Activated T-cell treated with anti-CD3 and anti-CD28 coated beads for 4 hours (primary cell): ENCODE data around the gene SND1.

ENCODE experiments used
- DNase-seq: peaks from one replicate; pipeline ENCODE4 v3.0.0-alpha.2; 2020

Gene SND1

DNA sequence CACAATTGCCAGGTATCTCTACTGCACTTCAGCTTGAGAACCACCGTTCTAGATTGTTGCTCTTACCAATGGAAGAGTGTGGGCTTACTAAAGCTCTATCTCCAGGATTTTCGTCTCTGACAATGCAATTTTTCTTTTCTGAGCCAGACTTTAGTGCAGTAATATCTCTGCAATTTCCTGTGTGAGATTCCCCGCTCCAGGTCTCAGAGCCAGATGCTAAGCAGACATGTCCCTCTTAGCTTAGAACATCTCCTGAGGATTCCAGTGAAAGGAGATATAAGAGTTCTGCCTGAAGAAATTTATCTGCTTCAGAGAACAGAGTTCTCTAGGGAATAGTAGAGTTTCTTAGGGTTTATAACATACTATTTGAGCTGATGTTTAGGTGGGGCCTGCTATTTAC is 82.0 kb downstream of the SND1 start:
- DNase-seq, result no peak

DNA sequence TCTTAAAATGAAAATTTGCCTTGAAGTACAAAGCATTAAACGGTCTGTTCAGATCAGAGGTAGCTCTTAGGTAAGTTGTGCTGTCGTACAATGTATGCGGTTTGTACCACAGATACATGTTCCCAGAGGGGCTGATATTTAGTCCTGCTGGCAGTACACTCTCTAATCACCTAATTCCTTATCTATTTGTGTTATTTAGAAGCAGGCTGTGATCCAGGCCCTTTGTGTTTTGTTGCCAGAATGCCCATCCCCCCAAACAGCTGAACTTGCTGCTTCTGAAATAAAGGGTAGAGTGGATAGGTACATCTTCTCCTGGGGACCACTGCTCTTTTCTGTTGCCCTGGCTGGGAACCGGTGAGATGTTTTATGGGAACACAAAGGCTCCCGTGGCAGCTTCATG is 84.5 kb downstream of the SND1 start:
- DNase-seq, result no peak

DNA sequence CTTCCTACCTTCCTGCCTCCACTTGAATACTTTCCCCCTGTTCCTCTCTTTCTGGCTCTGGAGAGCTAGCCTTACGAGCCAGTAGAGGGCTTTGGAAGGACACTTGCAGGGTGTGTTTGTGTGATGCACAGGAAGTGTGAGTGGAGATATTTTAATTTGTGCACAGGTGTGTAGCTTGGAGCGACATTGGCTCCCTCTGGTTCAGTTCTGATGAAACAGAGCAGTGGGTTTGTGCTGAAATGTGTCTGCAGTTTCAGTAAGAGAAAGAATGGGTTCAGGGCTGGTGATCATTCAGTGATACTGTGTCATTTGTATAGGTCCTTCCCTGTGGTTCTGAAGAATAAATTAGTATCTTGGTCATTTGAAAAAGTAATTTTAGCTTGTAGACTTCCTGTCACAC is 86.9 kb downstream of the SND1 start:
- DNase-seq, result no peak

DNA sequence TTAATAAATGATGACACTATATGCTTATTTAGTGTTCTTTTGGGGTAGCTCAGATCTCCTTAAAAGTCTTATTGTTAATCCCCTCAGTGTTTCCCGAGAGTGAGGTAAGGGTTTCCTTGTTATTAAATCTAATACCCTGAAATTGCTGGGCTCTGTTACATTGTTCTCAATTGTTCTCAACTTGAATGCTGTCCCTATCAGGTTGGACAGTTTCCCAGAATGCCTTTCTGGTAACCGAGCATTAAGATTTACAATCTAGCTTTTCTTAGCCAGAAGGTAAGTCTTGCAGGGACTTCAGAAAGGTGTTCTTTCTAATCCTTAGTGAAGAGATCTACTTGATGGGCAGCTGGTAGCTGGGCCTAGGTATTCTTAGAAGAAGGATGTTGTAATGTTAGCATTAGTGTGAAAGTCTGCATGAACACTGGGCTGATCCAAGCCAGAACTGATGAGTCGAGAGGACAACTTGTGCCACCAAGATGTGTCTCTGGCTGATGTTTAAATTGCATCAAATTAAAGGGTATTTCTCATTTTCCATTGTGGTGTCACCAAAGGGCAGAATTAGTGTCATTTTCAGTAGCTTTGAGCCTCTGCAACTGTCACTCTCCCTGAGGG is 89.9 kb downstream of the SND1 start:
- no peak for DNase-seq

DNA sequence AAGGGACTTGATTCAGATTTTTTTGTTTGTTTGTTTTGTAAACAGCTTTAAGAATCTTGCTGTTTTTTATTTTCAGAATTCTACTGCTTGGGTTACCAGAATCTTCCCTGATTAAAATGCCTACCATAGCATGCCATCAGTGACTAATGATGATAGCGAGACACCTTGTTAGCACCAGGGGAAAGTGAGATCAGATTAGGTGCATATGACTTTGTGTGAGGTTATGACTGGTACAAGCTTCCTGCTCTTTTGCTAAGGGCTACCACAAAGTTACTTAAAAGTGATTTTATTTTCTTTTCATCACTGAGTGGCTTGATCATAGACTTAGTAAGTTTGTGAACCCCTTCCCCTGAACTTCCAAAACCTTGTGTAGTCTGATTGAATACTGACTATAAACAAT is 93.5 kb downstream of the SND1 start:
- DNase-seq, result no peak

DNA sequence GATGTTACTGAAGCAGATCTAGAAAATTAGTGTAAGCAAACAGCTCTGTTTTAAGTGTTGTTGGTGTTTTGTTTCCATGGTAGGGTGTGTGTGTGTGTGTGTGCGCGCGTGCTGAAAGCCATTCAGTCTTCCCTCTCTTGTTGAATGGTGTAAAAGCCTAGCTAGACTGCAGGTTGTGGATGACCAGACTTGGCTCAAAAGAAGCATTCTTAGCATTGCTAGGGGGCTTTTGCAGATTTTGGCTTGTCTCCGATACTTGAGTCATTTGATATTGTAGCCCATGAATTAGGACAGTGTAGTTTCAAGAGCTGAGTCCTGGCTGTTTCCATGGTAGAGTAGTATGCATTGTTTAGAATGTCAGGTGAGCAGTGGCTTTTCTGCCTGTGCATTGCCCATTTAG is 99.1 kb downstream of the SND1 start:
- DNase-seq, result no peak

DNA sequence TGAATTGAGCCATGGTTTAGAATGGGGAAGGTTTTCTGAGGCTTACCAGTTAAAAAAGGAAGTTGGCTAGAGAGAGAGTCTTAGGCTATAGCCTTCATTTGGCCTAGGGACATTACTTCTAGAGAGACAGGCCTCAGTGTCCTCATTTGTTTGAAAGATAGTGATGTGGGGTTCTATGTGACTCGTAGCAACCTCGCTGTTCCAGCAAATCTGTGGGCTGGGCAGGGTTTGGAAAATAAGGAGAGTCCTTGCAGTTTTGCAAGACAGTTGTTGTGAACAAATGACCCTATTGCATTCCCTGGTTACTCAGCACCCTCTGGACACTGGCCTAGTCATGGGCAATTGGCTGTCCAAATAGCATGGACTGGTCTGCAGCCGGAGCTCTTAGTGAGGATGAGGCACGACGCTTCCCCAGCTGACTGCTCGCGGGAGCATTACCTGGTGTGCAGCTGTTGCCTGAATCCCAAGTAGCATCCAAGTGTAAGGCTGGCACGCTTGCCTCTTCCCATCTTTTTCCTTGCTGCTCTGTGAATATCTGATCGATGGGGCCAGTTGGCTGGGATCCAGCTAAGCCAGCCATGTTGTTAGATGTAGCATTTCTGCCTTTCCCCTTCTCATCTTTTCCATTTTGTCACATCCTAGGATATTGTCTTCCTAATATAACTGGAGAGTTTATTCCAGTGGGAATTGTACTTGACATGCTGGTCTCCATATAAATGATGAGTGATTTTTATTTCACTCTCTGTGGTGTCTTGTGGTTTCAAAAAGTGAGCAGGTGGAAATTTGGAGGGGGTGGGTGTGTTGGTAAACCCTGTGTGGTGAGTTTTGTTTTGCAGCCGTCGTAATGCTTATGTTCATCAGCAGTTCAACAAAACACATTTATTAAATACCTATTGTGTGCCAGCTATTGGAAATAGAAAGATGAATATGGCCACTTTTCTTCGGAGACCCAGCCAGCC is 99.8 kb downstream of the SND1 start:
- peak; percentile 2 for DNase-seq

DNA sequence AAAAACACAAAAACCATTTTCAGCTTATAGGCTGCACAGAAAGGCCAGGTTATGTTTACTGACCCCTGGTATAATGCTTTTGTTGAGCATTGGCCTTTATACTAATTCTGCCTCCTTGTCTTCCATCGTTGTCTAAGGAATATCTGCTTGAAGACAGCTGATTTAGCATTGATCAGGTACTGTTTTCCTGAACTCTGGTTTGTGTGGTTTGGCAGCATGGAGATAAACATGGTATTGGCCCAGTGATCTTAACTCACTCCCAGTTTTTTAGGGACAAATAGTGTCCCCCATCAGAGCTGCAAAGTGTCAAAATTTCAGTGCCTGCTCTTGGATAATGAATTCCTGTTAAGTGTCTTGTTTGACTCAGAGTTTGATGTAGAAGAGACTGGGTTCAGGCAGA is 100.8 kb downstream of the SND1 start:
- no peak for DNase-seq

DNA sequence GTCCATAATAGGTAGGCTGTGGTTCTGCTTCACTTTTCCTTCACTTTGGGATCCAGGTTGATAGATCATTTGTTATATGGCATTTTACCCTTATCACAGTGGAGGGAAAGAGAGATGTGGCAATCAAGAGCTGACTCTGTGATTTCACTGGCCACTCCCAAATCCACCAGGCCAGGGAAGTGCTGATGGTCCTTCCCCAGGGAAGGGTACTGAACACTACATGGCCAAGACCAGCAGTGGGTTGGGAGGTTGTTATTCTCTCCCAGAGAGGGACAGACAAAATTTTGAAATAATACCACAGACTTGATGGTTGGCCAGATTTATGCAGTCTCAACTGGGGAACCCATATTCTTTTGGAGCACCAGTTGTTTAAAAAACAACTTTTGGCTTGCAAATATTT is 102.5 kb downstream of the SND1 start:
- DNase-seq, result no peak

DNA sequence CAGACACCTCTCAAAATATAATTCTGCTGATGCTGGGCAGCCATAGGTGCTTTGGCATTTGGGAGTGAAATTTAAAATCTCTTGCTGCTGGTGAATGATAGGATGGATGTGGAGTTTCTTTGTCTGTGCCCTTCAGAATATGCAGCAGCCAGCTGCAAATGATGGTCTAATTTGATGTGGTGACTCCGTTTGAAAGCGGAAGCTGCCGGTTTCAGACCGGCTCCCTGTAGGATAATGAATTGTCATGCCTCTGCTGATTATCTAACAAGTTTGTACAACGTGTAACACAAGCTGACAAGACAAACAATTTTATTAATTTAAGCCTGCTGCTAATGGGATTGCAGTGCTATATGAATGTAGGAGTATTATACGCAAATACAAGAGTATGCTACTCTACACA is 103.5 kb downstream of the SND1 start:
- no peak for DNase-seq

DNA sequence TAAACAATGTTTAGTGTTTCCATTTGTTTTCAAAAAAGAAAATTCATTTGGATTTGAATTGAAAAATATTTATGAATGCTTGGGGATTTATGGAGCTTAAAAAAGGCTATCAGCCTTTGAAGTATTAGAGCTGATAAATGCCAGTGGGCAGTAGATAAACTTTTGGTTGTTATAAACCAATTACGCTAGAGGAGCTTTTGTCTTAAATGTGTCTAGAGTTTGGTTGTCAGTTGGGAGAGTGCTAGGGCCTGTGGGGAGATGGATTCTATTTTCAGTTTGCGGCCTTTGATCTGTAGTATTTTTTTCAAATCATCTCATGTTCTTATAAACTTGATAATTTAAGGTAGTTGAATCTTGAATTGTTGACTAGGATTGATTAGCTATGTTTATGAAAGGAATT is 104.0 kb downstream of the SND1 start:
- no peak for DNase-seq

DNA sequence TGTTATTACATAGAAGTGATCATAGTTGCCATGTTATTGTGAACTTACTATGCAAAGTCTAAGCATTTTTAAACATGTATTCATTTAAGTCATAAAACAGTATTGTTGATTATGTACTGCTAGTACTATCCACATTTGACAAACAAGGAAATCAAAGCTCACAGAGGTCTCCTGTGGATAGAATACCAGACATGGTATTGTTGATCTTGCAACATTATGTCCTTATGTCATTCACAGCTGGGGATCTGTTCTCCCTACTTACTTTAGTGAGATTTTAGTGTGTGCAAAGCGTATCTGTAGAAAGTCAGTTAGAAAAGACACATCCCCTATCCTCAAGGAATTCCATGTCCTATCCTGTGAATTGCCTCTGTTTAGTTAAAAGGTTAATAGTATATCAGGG is 106.1 kb downstream of the SND1 start:
- DNase-seq, result no peak

DNA sequence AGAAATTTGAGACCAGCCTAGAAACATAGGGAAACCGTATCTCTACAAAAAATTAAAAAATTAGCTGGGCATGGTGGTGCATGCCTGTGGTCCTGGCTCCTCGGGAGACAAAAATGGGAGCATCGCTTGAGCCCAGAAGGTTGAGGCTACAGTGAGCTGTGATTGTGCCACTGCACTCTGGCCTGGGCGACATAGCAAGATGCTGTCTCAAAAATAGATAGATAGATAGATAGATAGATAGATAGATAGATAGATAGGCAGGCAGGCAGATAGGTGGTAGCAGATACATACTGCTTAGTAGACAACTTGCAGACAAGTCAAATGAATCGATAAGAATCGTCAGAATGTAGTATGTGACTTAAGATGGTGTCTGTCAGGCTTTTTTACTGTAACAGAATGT is 106.9 kb downstream of the SND1 start:
- DNase-seq, result no peak

DNA sequence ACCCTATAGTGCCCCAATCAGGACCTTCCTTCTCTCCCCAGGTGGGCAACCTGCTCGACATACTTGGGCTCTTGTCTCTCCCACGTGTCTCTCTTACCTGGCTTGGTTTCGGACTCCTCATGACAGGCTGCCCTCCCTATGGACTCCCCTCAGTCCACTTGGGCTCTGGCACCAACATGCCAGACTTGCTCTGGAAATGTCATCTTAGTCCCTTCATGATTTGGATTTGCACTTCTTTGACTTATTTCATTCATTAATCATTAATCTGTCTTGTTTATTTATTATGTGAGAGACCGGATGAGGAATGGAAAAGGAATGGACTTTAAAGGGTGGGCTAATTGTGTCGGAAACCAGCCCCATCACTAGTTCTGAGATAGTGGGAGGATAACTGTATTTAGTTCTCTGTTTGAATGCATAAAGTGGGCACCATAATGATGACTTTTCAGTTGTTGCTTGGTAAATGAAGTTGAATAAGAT is 108.0 kb downstream of the SND1 start:
- DNase-seq, result no peak

DNA sequence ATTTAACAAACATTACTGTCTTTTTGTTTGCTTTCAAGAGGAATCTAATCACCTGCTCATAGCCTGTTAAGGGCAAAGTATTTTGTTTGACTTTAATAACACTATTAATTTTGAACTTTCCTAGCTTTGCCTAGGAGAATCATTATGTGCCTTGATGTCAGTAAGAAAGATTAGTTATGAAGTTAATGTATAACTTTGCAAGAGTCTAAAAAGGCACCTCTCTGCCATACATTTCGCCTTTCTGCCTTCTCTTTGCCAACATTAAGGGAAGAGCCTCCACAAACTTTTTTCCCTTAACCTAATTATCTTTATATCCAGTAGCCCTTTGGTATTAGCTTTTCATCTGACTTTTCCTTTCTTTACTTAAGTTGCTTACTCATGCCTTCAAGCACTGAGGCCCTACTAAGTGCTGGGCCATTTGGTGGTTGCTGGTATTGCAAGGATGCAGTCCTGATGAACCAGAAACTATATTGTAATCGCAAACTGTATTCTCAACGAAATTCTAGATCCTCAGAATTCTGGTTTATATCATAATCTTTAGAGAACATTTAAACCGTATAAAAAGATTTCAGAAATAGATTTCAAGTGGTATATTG is 108.5 kb downstream of the SND1 start:
- no peak for DNase-seq

DNA sequence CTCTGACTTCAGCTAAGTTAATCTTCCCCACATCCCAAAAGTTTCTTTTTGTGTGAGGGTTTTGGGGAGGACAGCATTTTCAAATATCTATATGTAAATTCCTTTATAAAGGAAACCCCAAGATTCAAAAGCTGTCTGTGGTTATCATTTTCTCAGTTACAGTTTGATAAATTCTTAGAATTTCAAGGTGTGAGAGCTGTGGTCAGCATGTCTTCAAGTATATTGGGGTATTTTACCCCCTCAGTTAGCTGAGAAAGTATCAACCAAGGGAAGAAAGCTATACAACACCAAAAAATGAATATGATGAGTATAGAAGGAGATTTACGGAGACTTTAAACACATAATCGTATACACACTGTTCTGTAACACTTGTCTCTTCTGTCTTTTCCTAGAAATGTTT is 109.2 kb downstream of the SND1 start:
- DNase-seq, result no peak

DNA sequence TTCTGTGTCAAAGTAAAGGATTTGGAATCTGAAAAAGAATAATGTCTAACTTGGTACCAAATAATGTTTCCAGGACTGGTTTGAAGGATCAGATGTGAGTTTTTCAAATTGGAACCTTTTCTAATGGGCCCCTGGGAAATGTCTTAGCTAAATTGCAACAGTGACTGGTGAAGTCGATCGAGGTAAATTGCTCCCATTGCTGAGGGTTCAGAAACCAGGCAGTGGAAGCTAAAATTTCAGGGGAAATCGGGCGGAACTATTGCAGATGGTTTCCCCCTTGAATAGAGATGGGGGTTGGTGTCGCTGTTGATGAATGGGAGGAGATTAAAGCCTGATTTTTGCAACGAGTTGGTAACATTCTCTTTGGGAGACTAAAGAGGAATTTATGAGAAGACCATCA is 112.7 kb downstream of the SND1 start:
- no peak for DNase-seq

DNA sequence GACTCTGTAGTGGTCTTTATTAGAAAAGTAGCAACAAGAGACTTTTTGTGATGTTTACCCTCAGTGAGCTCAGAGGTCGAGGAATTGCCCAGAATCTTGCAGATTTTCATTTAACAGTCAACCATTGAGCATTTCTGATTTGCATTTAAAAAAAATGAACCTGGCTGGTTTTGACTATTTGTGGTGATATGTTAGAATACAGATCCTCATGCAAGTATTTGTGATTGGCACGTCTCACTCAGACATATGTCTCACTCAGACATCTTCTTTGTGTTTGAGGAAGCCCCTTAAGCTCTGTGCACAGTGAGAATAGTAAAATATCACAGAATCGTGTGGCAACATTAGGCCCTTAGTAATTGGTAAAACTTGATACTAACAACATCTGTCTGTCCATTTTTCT is 113.2 kb downstream of the SND1 start:
- DNase-seq, result no peak

DNA sequence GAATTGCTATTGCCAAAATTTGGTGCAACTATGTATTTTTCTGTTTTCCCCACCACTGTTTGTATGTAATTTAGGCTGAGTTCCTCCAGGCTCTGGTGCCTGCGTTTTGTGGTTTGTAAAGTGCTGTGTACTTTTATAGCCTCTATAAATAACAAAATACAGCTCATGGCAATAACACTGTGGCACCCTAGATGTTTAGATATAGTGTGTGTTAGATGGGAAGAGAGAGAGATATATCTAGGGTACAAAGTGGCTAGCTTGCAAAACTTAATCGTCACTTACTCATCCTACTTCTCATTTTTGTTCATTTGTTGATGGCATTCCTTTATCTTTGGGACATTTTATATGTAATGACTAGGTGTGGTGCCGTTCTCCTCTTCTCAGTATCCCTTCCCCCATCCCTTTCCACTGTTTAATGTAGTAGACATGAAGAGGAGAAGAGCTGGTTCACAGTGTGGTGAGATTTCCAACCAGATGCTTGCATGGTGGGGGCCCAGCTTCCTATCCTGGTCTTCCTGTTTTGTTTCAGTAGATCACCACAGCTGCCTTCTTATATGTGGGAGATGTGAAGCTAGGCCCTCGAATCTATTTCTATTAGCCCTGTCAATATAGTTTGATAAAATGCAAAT is 115.0 kb downstream of the SND1 start:
- no peak for DNase-seq

DNA sequence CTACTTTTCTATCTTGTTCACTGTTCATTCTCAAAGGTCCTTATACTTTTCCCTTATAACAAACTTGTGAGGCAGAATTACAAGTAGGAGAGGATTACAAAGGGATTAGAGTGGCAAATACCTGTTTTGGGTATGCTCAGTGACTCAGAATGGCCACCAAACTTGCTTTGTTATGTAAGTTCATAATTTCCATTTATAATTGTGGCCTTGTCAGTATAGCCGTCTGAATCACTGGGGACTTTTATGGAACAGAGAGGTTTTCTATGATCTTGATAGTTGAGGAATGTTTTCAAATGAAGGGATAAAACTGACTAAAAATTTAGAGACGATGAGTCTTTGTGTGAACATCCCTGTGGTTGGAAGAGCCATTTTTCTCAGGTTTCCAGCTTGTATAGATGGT is 116.2 kb downstream of the SND1 start:
- DNase-seq, result no peak

DNA sequence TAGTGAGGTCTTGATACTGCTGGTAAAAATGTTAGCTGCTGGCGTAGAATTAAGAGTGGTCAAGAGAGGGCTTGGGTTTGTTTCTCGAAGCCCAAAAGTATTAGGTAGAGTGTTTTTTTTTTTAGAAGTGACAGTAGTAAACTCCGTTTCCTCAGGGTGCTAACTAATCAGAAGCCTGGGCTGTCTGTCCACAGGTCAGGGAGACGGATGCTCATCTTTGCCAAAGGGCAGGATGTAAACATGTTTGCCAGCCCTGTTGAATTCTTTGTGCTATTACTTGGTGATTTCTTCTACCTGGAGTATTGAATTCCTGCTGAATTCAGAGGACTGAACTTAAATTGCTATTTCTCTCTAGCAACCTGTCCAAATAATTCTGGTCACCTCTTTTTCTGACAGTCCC is 117.1 kb downstream of the SND1 start:
- no peak for DNase-seq

DNA sequence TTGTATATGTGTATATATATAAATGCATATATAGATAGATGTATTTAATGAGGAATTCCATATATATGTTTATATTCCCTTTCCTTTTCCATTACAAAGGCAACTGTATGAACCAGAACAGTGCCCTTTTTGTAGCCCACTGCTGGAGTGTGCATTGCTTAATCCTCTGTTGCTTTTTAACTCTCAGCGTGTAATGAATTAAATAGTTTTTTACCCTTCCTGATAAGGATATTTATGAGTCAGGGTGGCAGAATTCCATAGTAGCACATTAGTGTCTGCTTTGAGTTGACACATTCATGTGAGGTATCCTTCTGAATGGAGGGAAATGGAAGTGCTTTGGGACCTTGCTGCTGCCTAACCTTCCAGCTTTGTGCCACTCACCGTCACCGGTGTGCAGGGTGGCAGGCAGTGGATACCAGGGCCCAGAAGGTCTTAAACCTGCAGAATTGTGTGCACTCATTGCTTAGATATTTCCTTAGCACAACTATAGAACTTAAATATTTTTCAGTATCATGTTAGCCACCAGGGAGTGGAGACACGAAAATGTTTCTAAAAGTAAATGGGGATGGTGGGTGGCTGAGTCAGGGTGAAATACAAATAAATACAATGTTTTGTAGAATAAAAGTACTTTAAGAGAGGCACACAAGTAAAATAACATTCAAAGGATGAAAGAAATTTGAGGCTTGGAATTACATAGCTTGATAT is 117.9 kb downstream of the SND1 start:
- no peak for DNase-seq

DNA sequence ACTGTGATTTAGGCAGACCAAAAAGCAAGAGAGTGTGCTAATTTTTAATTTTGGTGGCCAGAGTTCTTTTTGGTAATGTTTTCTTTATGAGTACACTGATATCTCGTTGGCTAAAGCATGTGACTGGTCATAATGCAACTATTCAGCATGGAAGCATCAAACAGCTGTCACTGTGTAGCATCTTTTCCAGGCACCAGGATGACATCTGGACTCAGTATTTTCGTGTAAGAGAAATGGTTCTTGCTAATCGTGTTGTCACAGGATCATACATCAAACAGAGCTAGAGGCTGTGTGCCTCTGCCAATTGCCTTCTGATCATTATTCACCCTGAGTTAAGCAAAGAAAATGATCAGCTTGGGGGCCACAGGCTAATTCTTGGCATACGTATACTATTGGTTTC is 118.9 kb downstream of the SND1 start:
- no peak for DNase-seq
